Measurements from ENCODE around the gene CTU2. TPM values are rescaled to one million over a fixed set of nuclear protein-coding genes. Genes with fewer than 3 reads are reported as not detected.

CTU2 gene
- polyA plus RNA-seq, 1 of the 3 experiments (the other 2 are of a cell fraction): 16.2 TPM

DNA sequence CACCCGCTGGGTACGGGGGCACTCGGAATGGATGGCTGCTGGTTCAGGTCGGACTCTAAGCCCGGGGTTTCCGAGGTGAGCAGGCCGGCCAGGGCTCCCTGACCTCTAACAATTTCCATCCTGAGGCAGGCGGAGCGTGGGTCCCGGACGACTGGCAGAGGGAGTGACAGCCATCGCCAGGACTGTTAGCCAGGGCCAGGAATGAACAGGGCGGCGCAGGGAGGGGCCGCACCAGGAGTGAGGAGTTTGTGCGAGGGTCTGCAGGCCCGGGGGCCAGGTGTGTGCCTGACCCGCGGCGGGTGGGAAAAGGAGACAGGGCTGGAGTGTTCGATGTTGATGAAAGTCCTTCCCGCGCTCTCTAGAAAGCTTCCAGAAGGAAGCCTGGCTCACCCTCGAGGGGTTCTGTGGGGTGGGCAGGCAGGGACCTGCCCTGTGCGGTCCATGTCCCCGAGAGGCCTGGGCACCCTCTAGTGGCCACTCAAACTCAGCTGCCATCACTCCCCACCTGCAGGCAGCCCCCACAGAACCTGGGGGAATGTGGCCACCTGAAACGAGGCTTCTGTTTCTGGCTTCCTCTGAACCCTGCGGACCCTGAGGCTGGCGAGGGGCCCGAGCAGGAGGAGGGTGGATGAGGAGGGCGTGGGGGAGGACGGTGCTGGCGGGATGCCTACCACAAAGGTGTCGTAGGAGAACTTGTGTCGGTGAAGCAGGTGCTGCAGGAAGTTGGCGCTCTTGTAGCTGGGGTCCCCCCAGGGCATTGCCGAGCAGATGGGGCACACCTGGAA is 8.3 kb upstream of the CTU2 start:
- H3K36me3 ChIP-seq (replicated peaks in 1 of 2; ENCODE audit: control insufficient read depth in 1 of 2, insufficient read depth in 2 of 2, low read length in 1 of 2): peaks cover 0 to 24% of the 10 kb centered on the region in 2 experiments
- no peaks in the 10 kb centered on the region for H3K9me2 ChIP-seq
- POLR2A ChIA-PET: no interaction called here
- TF ChIP-seq, protein P1, sequence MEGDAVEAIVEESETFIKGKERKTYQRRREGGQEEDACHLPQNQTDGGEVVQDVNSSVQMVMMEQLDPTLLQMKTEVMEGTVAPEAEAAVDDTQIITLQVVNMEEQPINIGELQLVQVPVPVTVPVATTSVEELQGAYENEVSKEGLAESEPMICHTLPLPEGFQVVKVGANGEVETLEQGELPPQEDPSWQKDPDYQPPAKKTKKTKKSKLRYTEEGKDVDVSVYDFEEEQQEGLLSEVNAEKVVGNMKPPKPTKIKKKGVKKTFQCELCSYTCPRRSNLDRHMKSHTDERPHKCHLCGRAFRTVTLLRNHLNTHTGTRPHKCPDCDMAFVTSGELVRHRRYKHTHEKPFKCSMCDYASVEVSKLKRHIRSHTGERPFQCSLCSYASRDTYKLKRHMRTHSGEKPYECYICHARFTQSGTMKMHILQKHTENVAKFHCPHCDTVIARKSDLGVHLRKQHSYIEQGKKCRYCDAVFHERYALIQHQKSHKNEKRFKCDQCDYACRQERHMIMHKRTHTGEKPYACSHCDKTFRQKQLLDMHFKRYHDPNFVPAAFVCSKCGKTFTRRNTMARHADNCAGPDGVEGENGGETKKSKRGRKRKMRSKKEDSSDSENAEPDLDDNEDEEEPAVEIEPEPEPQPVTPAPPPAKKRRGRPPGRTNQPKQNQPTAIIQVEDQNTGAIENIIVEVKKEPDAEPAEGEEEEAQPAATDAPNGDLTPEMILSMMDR (IDR thresholded peaks at IDR 0.05): peak; percentile 44
- TF ChIP-seq RAD21 (IDR thresholded peaks at IDR 0.05; ENCODE audit: low read length) (peak; percentile 22; the same call in 1 of the 2 replicates), NFIC (IDR thresholded peaks at IDR 0.05; ENCODE audit: borderline replicate concordance) (no peak), EP300 (IDR thresholded peaks at IDR 0.05; ENCODE audit: borderline replicate concordance in 1 of 2, low read depth in 1 of 2, low read length in 1 of 2) (no peak)
- H3K27ac ChIP-seq (ENCODE audit: low read depth in 2 of 2, low read length in 1 of 2): no peak overlapping the region
- CTCF ChIA-PET: interaction anchor here (0.6 to 1.1 kb wide), 4 partner anchors 11 to 868 kb away, joined by 3 to 4 read pairs (median 3); no protein-coding TSS in a partner anchor
- H3K4me1 ChIP-seq (ENCODE audit: control insufficient read depth in 1 of 2, insufficient read depth in 2 of 2, low read depth in 1 of 2, low read length in 1 of 2): peaks cover 0 to 13% of the 10 kb centered on the region in 2 experiments; a peak in 2 of 4 replicates
- H3K27me3 ChIP-seq (ENCODE audit: insufficient read depth): no peaks in the 10 kb centered on the region
- H3K79me2 ChIP-seq (ENCODE audit: insufficient read depth): peaks cover 11% of the 10 kb centered on the region; the same call in 1 of the 2 replicates
- H2AFZ ChIP-seq (ENCODE audit: low read depth): no peak overlapping the region
- no peaks in the 10 kb centered on the region for H3K9me3 ChIP-seq
- no peaks in the 10 kb centered on the region for H4K20me1 ChIP-seq (ENCODE audit: insufficient read depth)
- no peak for DNase-seq
- H3K4me2 ChIP-seq: no peak overlapping the region
- no peak overlapping the region for H3K4me3 ChIP-seq (ENCODE audit: low read depth in 2 of 2, low read length in 1 of 2)
- WGBS (ENCODE audit: low lambda C conversion rate): 92% methylated on average over 27 of the region's 37 CpGs
- no peaks in the 10 kb centered on the region for H3F3A ChIP-seq (replicated peaks; ENCODE audit: insufficient read depth)
- no peak overlapping the region for H3K9ac ChIP-seq

DNA sequence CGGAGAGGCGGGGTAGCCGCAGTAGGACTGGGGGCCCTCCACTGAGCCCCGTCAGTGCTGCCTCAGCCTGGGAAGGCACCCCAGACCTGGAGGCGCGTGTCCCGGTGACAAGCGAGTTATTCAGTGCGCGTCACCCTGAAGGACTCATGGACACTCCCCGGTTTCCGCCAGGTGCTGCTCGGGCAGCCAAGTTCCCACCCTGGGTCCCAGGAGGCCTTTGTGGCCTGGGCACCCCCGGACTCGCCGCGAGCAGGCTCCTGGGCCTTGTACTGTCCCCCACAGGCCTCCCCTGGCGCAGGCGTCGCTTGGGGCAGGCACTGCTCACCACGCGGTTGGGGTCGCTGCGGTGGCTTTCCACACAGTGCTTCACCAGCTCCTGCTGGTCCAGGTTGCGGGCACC is 7.7 kb upstream of the CTU2 start:
- ChIA-PET CTCF (interaction anchor here (0.6 to 1.1 kb wide), 3 partner anchors 11 to 827 kb away, joined by 3 to 4 read pairs (median 3); no protein-coding TSS in a partner anchor), POLR2A (no interaction called here)
- H3K4me2 ChIP-seq: no peak overlapping the region
- H3F3A ChIP-seq (replicated peaks; ENCODE audit: insufficient read depth): no peaks in the 10 kb centered on the region
- H3K9me2 ChIP-seq: no peaks in the 10 kb centered on the region
- H4K20me1 ChIP-seq (ENCODE audit: insufficient read depth): no peaks in the 10 kb centered on the region
- DNase-seq: no peak
- peaks cover 0 to 24% of the 10 kb centered on the region in 2 experiments for H3K36me3 ChIP-seq (replicated peaks in 1 of 2; ENCODE audit: control insufficient read depth in 1 of 2, insufficient read depth in 2 of 2, low read length in 1 of 2)
- H3K79me2 ChIP-seq (ENCODE audit: insufficient read depth): peaks cover 14% of the 10 kb centered on the region; the same call in 1 of the 2 replicates
- no peak overlapping the region for H2AFZ ChIP-seq (ENCODE audit: low read depth)
- TF ChIP-seq, protein P1 (IDR thresholded peaks at IDR 0.05): no peak
- TF ChIP-seq, protein P2, sequence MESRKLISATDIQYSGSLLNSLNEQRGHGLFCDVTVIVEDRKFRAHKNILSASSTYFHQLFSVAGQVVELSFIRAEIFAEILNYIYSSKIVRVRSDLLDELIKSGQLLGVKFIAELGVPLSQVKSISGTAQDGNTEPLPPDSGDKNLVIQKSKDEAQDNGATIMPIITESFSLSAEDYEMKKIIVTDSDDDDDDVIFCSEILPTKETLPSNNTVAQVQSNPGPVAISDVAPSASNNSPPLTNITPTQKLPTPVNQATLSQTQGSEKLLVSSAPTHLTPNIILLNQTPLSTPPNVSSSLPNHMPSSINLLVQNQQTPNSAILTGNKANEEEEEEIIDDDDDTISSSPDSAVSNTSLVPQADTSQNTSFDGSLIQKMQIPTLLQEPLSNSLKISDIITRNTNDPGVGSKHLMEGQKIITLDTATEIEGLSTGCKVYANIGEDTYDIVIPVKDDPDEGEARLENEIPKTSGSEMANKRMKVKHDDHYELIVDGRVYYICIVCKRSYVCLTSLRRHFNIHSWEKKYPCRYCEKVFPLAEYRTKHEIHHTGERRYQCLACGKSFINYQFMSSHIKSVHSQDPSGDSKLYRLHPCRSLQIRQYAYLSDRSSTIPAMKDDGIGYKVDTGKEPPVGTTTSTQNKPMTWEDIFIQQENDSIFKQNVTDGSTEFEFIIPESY (IDR thresholded peaks at IDR 0.05; ENCODE audit: borderline replicate concordance, low read depth): no peak
- TF ChIP-seq, protein P3, sequence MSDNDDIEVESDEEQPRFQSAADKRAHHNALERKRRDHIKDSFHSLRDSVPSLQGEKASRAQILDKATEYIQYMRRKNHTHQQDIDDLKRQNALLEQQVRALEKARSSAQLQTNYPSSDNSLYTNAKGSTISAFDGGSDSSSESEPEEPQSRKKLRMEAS (IDR thresholded peaks at IDR 0.05; ENCODE audit: low read depth): no peak
- TF ChIP-seq RCOR1 (IDR thresholded peaks at IDR 0.05; ENCODE audit: low read length) (no peak), EZH2phosphoT487 (IDR thresholded peaks at IDR 0.05; ENCODE audit: borderline replicate concordance, low read depth) (no peak), JUND (IDR thresholded peaks at IDR 0.05) (no peak), GATA2 (CRISPR knock-in tag; IDR thresholded peaks at IDR 0.05) (no peak)
- no peaks in the 10 kb centered on the region for H3K9me3 ChIP-seq
- WGBS (ENCODE audit: low lambda C conversion rate): 95% methylated on average over 4 of the region's 25 CpGs
- peaks cover 0 to 13% of the 10 kb centered on the region in 2 experiments; a peak in 2 of 4 replicates for H3K4me1 ChIP-seq (ENCODE audit: control insufficient read depth in 1 of 2, insufficient read depth in 2 of 2, low read depth in 1 of 2, low read length in 1 of 2)
- H3K27ac ChIP-seq (ENCODE audit: low read depth in 2 of 2, low read length in 1 of 2): no peak overlapping the region
- H3K27me3 ChIP-seq (ENCODE audit: insufficient read depth): no peaks in the 10 kb centered on the region
- no peak overlapping the region for H3K9ac ChIP-seq
- no peak overlapping the region for H3K4me3 ChIP-seq (ENCODE audit: low read depth in 2 of 2, low read length in 1 of 2)
